Peyer's patch (tissue), 4 donors: ENCODE measurements around the gene LIPC.

Experiments used
- CTCF ChIP-seq, 6 experiments: fragments of 450-650 bp in 4 of 6; fragments of 200-600 bp in 2 of 6; sonication (generic) in 1 of 6; IDR thresholded peaks; one replicate each; pipeline ENCODE4 v1.5.1; 2017 to 2019; ENCODE audit warnings: antibody characterized with exemption in 6 of 6, mild to moderate bottlenecking in 3 of 6, moderate library complexity in 1 of 6
- POLR2A ChIP-seq, 2 donors: fragments of 450-650 bp; IDR thresholded peaks; one replicate each; pipeline ENCODE4 v1.5.1; 2017; ENCODE audit warnings: antibody characterized with exemption in 2 of 2, mild to moderate bottlenecking in 2 of 2, moderate library complexity in 2 of 2

GRCh38 chr15:58554758-58555157 lies 123.0 kb downstream of the LIPC start:
- TF ChIP-seq CTCF (IDR thresholded peaks at IDR 0.05), result no peak
- no peak for TF ChIP-seq POLR2A (IDR thresholded peaks at IDR 0.05)
